Endothelial cell of umbilical vein (primary cell): ENCODE measurements around the gene CPLX1. TPM values are rescaled to one million over a fixed set of nuclear protein-coding genes. Genes with fewer than 3 reads are reported as not detected.

Experiments used
- BruUV-seq: library from RNA; stranded (reverse); fragments of 400-500 nt; replicated peaks from 2 replicates; lab custom pipeline; 2021; lab: Mats Ljungman, UMichigan
- CTCF ChIA-PET: fragments of 300-600, 350-600 bp; sonication (Branson Sonifier 250); formaldehyde crosslinking; loops from one replicate; lab custom pipeline; 2021; ENCODE audit warnings: antibody characterized with exemption, inconsistent platforms; lab: Charles Lee
- POLR2A ChIA-PET: fragments of 300-600, 350-600 bp; sonication (Branson Sonifier 250); formaldehyde crosslinking; loops from one replicate; lab custom pipeline; 2021; ENCODE audit warnings: antibody characterized with exemption, inconsistent platforms; lab: Charles Lee
- DNase-seq: peaks from one replicate; pipeline ENCODE4 v3.0.0-alpha.2; 2011; ENCODE audit warnings: low read depth, low spot score
- FAIRE-seq: peaks from 2 replicates; lab custom pipeline; 2011; peaks lifted over from hg19 to GRCh38; lab: Jason Lieb, UNC
- H2AFZ ChIP-seq: 2 replicates; pipeline ENCODE4 v1.6.0; 2012; ENCODE audit warnings: low read depth, low read length, control low read depth, inconsistent platforms
- H3K27ac ChIP-seq: 2 replicates; pipeline ENCODE4 v1.5.1; 2011; ENCODE audit warnings: low read depth, mild to moderate bottlenecking, control low read depth, low read length, moderate library complexity; ENCODE audit not compliant: insufficient read depth
- H3K27me3 ChIP-seq, 2 experiments: 2 replicates each; pipeline versions ENCODE4 v1.6.0 to v1.6.1; 2011; ENCODE audit warnings: low read length in 2 of 2, mixed read lengths in 1 of 2; ENCODE audit not compliant: control insufficient read depth in 2 of 2, insufficient read depth in 2 of 2
- H3K36me3 ChIP-seq, 2 experiments: 2 replicates in 1 of 2; 3 replicates in 1 of 2; pipeline ENCODE4 v1.5.1; 2011; ENCODE audit warnings: low read length in 2 of 2, mild to moderate bottlenecking in 1 of 2, moderate library complexity in 1 of 2; ENCODE audit not compliant: control insufficient read depth in 2 of 2, insufficient read depth in 2 of 2; ENCODE audit errors: extremely low read depth in 1 of 2
- H3K4me1 ChIP-seq: 3 replicates; pipeline ENCODE4 v1.5.1; 2011; ENCODE audit warnings: mild to moderate bottlenecking, low read length; ENCODE audit not compliant: control insufficient read depth, insufficient read depth; ENCODE audit errors: extremely low read depth
- H3K4me2 ChIP-seq: 2 replicates; pipeline ENCODE4 v1.6.1; 2011; ENCODE audit warnings: low read length, control low read depth, mixed read lengths; ENCODE audit not compliant: insufficient read depth
- H3K4me3 ChIP-seq, 3 experiments: fragments of 200-600 bp in 1 of 3; sonication (generic), shearing (Covaris generic) in 1 of 3; replicated peaks in 1 of 3; 2 replicates each; pipeline ENCODE4 v1.5.1; 2011 to 2016; ENCODE audit warnings: control low read depth in 3 of 3, low read length in 3 of 3, mild to moderate bottlenecking in 2 of 3, inconsistent platforms in 1 of 3, low read depth in 1 of 3, moderate library complexity in 1 of 3; ENCODE audit not compliant: insufficient read depth in 1 of 3
- H3K79me2 ChIP-seq: 2 replicates; pipeline ENCODE4 v1.6.0; 2012; ENCODE audit warnings: low read length, inconsistent platforms; ENCODE audit not compliant: control insufficient read depth, insufficient read depth
- H3K9ac ChIP-seq: replicated peaks from 2 replicates; pipeline ENCODE3; 2011; ENCODE audit warnings: low read length, control low read depth; ENCODE audit not compliant: insufficient read depth; ENCODE audit errors: extremely low read depth
- H3K9me1 ChIP-seq: replicated peaks from 3 replicates; pipeline ENCODE4 v1.6.0; 2011; ENCODE audit warnings: mild to moderate bottlenecking, low read length; ENCODE audit not compliant: control insufficient read depth, insufficient read depth; ENCODE audit errors: extremely low read depth
- H3K9me3 ChIP-seq: replicated peaks from 2 replicates; pipeline ENCODE4 v1.5.1; 2012; ENCODE audit warnings: low read length, inconsistent platforms; ENCODE audit not compliant: control insufficient read depth, insufficient read depth
- H4K20me1 ChIP-seq: replicated peaks from 2 replicates; pipeline ENCODE3; 2011; ENCODE audit warnings: mild to moderate bottlenecking, low read length; ENCODE audit not compliant: control insufficient read depth, insufficient read depth; ENCODE audit errors: extremely low read depth
- EZH2 ChIP-seq: IDR thresholded peaks from 2 replicates; pipeline ENCODE4 v1.6.1; 2012; ENCODE audit warnings: borderline replicate concordance, low read depth, mild to moderate bottlenecking, moderate library complexity, low read length, inconsistent platforms; ENCODE audit not compliant: severe bottlenecking
- FOS ChIP-seq: IDR thresholded peaks from 2 replicates; pipeline ENCODE4 v1.6.1; 2011; ENCODE audit warnings: mild to moderate bottlenecking, low read length, moderate library complexity, borderline replicate concordance; ENCODE audit not compliant: insufficient read depth
- GATA2 ChIP-seq: IDR thresholded peaks from 2 replicates; pipeline ENCODE4 v1.7.0; 2011; ENCODE audit warnings: low read depth, mild to moderate bottlenecking, moderate library complexity, mixed read lengths, low read length; ENCODE audit not compliant: insufficient read length, insufficient read depth
- JUN ChIP-seq: IDR thresholded peaks from 2 replicates; pipeline ENCODE4 v1.6.1; 2011; ENCODE audit warnings: borderline replicate concordance, low read depth; ENCODE audit not compliant: insufficient read length, insufficient read depth
- MYC ChIP-seq: IDR thresholded peaks from one replicate; pipeline ENCODE4 v1.6.1; 2011; ENCODE audit warnings: mild to moderate bottlenecking, low read depth, low read length
- POLR2A ChIP-seq: IDR thresholded peaks from 2 replicates; pipeline ENCODE4 v1.6.1; 2012; ENCODE audit warnings: low read depth, mild to moderate bottlenecking, control low read depth, low read length
- POLR2AphosphoS5 ChIP-seq: IDR thresholded peaks from 2 replicates; pipeline ENCODE4 v1.6.1; 2012; ENCODE audit warnings: low read depth, mild to moderate bottlenecking, control low read depth, low read length, moderate library complexity; ENCODE audit not compliant: insufficient read depth
- dilution Hi-C: fragments of 300-500 bp; cut with MboI; formaldehyde crosslinking; loops from one replicate; pipeline ENCODE4 v1.15.0; 2019; ENCODE audit warnings: low sequenced_read_pairs; ENCODE audit not compliant: extremely low pct_ligation_motif_present
- intact Hi-C: fragments of 100-400 bp; cut with micrococcal nuclease; formaldehyde crosslinking; loops from one replicate; pipeline ENCODE4 v1.10.0; 2022
- polyA plus RNA-seq, 4 experiments: library from polyadenylated mRNA; depleted of rRNA in 3 of 4; stranded (reverse) in 3 of 4; unstranded in 1 of 4; fragments of >200 nt; gene quantifications; 2 replicates each; pipeline versions ENCODE4 v1.2.1 to v1.2.3, GENCODE V29; 2011 to 2012; ENCODE audit warnings: missing spikeins in 1 of 4
- total RNA-seq: library from RNA; stranded (reverse); gene quantifications from 2 replicates; pipeline ENCODE4 v1.2.3, GENCODE V29; 2021
- TF ChIP-seq, protein P1 (sequence below), 2 donors: IDR thresholded peaks; 1 replicate in 1 of 2; 2 replicates in 1 of 2; pipeline ENCODE4 v1.5.1; 2011; ENCODE audit warnings: low read length in 2 of 2, mild to moderate bottlenecking in 2 of 2, moderate library complexity in 2 of 2, control low read depth in 1 of 2, inconsistent platforms in 1 of 2, low read depth in 1 of 2; ENCODE audit not compliant: insufficient read depth in 1 of 2; ENCODE audit errors: extremely low read depth in 1 of 2
- TF ChIP-seq, protein P2 (sequence below): IDR thresholded peaks from 2 replicates; pipeline ENCODE4 v1.6.1; 2011; ENCODE audit not compliant: insufficient read depth, insufficient read length

CPLX1 gene
- total and polyA plus RNA-seq, 2 donors (not counting 3 experiments of a cell fraction or from before 2014, with no cell fraction given): 1.0 to 1.8 TPM

DNA sequence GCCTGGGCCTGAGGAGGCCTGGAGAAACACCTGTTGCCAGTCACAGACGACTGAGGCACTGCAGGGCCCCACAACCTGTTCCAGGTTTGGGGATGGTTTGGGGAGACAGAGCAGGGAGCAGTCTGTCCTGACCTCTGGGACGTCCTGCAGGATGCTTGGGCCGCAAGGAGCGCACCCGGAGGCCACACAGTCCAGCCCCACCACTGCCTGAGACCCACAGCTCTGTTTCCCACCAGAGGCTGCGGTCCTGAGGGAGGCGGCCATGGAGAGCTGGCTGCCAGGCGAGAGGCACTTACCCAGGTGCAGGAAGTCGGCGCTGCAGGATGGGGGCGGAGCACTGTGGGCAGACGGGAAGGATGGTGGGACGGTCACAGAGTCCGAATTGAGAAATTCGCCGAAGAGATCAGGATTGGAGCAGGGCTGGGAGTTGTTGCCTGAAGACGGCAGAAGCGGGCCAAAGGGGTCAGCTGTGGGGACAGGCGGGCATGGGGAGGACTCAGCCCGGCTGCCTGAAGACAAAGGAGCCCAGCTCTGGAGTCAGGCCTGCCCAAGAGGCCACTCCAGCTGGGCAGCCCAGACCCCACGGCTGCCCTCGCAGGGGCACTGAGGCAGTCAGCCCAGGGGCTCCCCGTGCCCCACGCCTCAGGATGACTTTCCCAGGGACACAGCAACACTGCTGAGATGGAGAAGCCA, 40.3 kb upstream of the CPLX1 start:
- Histone ChIP-seq H3K4me3 (no peak overlapping the region), H3K9me3 (no peaks in the 10 kb centered on the region), H3K9me1 (no peaks in the 10 kb centered on the region), H3K27me3 (no peaks in the 10 kb centered on the region), H3K36me3 (peaks cover 0 to 50% of the 10 kb centered on the region in 2 experiments), H3K27ac (no peak overlapping the region), H3K4me2 (no peak overlapping the region), H3K79me2 (no peaks in the 10 kb centered on the region), H4K20me1 (no peaks in the 10 kb centered on the region), H3K4me1 (no peaks in the 10 kb centered on the region), H3K9ac (no peak overlapping the region), H2AFZ (no peak overlapping the region)
- TF ChIP-seq EZH2 (no peak), POLR2AphosphoS5 (no peak), JUN (no peak), GATA2 (no peak), MYC (no peak), FOS (no peak), POLR2A (no peak)
- TF ChIP-seq, protein P1, sequence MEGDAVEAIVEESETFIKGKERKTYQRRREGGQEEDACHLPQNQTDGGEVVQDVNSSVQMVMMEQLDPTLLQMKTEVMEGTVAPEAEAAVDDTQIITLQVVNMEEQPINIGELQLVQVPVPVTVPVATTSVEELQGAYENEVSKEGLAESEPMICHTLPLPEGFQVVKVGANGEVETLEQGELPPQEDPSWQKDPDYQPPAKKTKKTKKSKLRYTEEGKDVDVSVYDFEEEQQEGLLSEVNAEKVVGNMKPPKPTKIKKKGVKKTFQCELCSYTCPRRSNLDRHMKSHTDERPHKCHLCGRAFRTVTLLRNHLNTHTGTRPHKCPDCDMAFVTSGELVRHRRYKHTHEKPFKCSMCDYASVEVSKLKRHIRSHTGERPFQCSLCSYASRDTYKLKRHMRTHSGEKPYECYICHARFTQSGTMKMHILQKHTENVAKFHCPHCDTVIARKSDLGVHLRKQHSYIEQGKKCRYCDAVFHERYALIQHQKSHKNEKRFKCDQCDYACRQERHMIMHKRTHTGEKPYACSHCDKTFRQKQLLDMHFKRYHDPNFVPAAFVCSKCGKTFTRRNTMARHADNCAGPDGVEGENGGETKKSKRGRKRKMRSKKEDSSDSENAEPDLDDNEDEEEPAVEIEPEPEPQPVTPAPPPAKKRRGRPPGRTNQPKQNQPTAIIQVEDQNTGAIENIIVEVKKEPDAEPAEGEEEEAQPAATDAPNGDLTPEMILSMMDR (IDR thresholded peaks at IDR 0.05; ENCODE audit: extremely low read depth in 1 of 2, insufficient read depth in 1 of 2, low read depth in 1 of 2, low read length in 2 of 2): no peak
- TF ChIP-seq, protein P2, sequence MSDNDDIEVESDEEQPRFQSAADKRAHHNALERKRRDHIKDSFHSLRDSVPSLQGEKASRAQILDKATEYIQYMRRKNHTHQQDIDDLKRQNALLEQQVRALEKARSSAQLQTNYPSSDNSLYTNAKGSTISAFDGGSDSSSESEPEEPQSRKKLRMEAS: no peak
- dilution Hi-C loops (no loop called here), intact Hi-C loops (no loop called here)
- CTCF ChIA-PET: no interaction called here
- DNase-seq: no peak
- no TSS peak for BruUV-seq
- POLR2A ChIA-PET: interaction anchor here (0.5 kb wide), 1 partner anchor 82 kb away, joined by 3 read pairs; no protein-coding TSS in a partner anchor
- FAIRE-seq: no peak
